ENCODE data around the gene NTPCR. TPM values are rescaled to one million over a fixed set of nuclear protein-coding genes. Genes with fewer than 3 reads are reported as not detected.

NTPCR gene
- polyA plus RNA-seq, 1 donor (not counting 4 experiments of a cell fraction or from before 2014, with no cell fraction given): 40.0 TPM

- no peak overlapping the region for H2AFZ ChIP-seq (ENCODE audit: control insufficient read depth, low read length)
- no peak overlapping the region for H3K9ac ChIP-seq (ENCODE audit: control insufficient read depth, extremely low read depth, insufficient read depth, low read length)
- H3K27me3 ChIP-seq (ENCODE audit: control insufficient read depth, extremely low read depth, insufficient read depth, low read length): no peaks in the 10 kb centered on the region
- FAIRE-seq (no peak), DNase-seq (ENCODE audit: low read depth, low spot score) (no peak)
- dilution Hi-C loops (cut with MboI; ENCODE audit: extremely low pct_ligation_motif_present, low sequenced_read_pairs): no loop called here
- H3K9me3 ChIP-seq (ENCODE audit: control insufficient read depth, low read depth, low read length): no peaks in the 10 kb centered on the region
- no peak overlapping the region for H3K27ac ChIP-seq (ENCODE audit: control insufficient read depth, insufficient read depth, low read length)
- H3K4me3 ChIP-seq (ENCODE audit: control insufficient read depth in 2 of 3, extremely low read depth in 1 of 3, insufficient read depth in 2 of 3, low read depth in 1 of 3, low read length in 3 of 3): no peak overlapping the region
- H3K4me1 ChIP-seq (ENCODE audit: control insufficient read depth, extremely low read depth, insufficient read depth, low read length): peaks cover 15% of the 10 kb centered on the region
- TF ChIP-seq CTCF (optimal IDR thresholded peaks at IDR 0.05 in 1 of 3, IDR thresholded peaks at IDR 0.05 in 1 of 3, conservative IDR thresholded peaks at IDR 0.05 in 1 of 3; ENCODE audit: extremely low read depth in 1 of 3, insufficient read depth in 2 of 3, low read length in 3 of 3) (no peak), EZH2 (IDR thresholded peaks at IDR 0.05; ENCODE audit: low read length) (no peak)
- peaks cover 0 to 3% of the 10 kb centered on the region in 2 experiments for H3K36me3 ChIP-seq (ENCODE audit: control insufficient read depth in 2 of 2, extremely low read depth in 1 of 2, insufficient read depth in 2 of 2, low read length in 2 of 2)
- no peaks in the 10 kb centered on the region for H3K9me1 ChIP-seq (ENCODE audit: control insufficient read depth, extremely low read depth, insufficient read depth, low read length)
- H3K4me2 ChIP-seq (ENCODE audit: control insufficient read depth, extremely low read depth, insufficient read depth, low read depth, low read length): no peak overlapping the region
- no peaks in the 10 kb centered on the region for H4K20me1 ChIP-seq (ENCODE audit: control insufficient read depth, extremely low read depth, insufficient read depth, low read length)
- H3K79me2 ChIP-seq (ENCODE audit: control insufficient read depth, insufficient read depth, low read length): no peaks in the 10 kb centered on the region
Observed at GRCh38 chr1:233022246-233022645, 71.8 kb downstream of the NTPCR start.

GRCh38 chr1:233024199-233024598 is 73.8 kb downstream of the NTPCR start:
- no peak for TF ChIP-seq EZH2 (IDR thresholded peaks at IDR 0.05; ENCODE audit: low read length)
- no peak for TF ChIP-seq CTCF (optimal IDR thresholded peaks at IDR 0.05 in 1 of 3, IDR thresholded peaks at IDR 0.05 in 1 of 3, conservative IDR thresholded peaks at IDR 0.05 in 1 of 3; ENCODE audit: extremely low read depth in 1 of 3, insufficient read depth in 2 of 3, low read length in 3 of 3)
- Histone ChIP-seq H3K4me1 (ENCODE audit: control insufficient read depth, extremely low read depth, insufficient read depth, low read length) (peaks cover 15% of the 10 kb centered on the region), H4K20me1 (ENCODE audit: control insufficient read depth, extremely low read depth, insufficient read depth, low read length) (no peaks in the 10 kb centered on the region), H3K79me2 (ENCODE audit: control insufficient read depth, insufficient read depth, low read length) (no peaks in the 10 kb centered on the region), H3K27ac (ENCODE audit: control insufficient read depth, insufficient read depth, low read length) (no peak overlapping the region), H3K4me3 (ENCODE audit: control insufficient read depth in 2 of 3, extremely low read depth in 1 of 3, insufficient read depth in 2 of 3, low read depth in 1 of 3, low read length in 3 of 3) (no peak overlapping the region), H3K4me2 (ENCODE audit: control insufficient read depth, extremely low read depth, insufficient read depth, low read depth, low read length) (no peak overlapping the region), H3K36me3 (ENCODE audit: control insufficient read depth in 2 of 2, extremely low read depth in 1 of 2, insufficient read depth in 2 of 2, low read length in 2 of 2) (no peaks in the 10 kb centered on the region), H3K9me1 (ENCODE audit: control insufficient read depth, extremely low read depth, insufficient read depth, low read length) (no peaks in the 10 kb centered on the region), H3K27me3 (ENCODE audit: control insufficient read depth, extremely low read depth, insufficient read depth, low read length) (no peaks in the 10 kb centered on the region), H3K9me3 (ENCODE audit: control insufficient read depth, low read depth, low read length) (no peaks in the 10 kb centered on the region), H2AFZ (ENCODE audit: control insufficient read depth, low read length) (no peak overlapping the region), H3K9ac (ENCODE audit: control insufficient read depth, extremely low read depth, insufficient read depth, low read length) (no peak overlapping the region)
- FAIRE-seq: no peak
- no peak for DNase-seq (ENCODE audit: low read depth, low spot score)
- dilution Hi-C loops (cut with MboI; ENCODE audit: extremely low pct_ligation_motif_present, low sequenced_read_pairs): no loop called here
